Measurements from ENCODE around the gene B3GALT6. TPM values are rescaled to one million over a fixed set of nuclear protein-coding genes. Genes with fewer than 3 reads are reported as not detected.

Gene B3GALT6
- total RNA-seq, 1 donor, result 24.7 TPM

GRCh38 chr1:1218524-1219200 lies 13.4 kb upstream of the B3GALT6 start:
- H3K4me3 ChIP-seq (ENCODE audit: low read depth, low read length), result no peak overlapping the region
- DNase-seq (ENCODE audit: low read depth), result no peak
- TF ChIP-seq CTCF (IDR thresholded peaks at IDR 0.05; ENCODE audit: insufficient read depth, low read length), result no peak

- no peak for DNase-seq (ENCODE audit: low read depth)
- H3K4me3 ChIP-seq (ENCODE audit: low read depth, low read length), result no peak overlapping the region
- no peak for TF ChIP-seq CTCF (IDR thresholded peaks at IDR 0.05; ENCODE audit: insufficient read depth, low read length)
Measured at GRCh38 chr1:1219341-1219740, 12.7 kb upstream of the B3GALT6 start.

- H3K4me3 ChIP-seq (ENCODE audit: low read depth, low read length), result no peak overlapping the region
- TF ChIP-seq CTCF (IDR thresholded peaks at IDR 0.05; ENCODE audit: insufficient read depth, low read length), result no peak
- no peak for DNase-seq (ENCODE audit: low read depth)
Measured at GRCh38 chr1:1220197-1220596, 11.8 kb upstream of the B3GALT6 start.

- no peak for TF ChIP-seq CTCF (IDR thresholded peaks at IDR 0.05; ENCODE audit: insufficient read depth, low read length)
- H3K4me3 ChIP-seq (ENCODE audit: low read depth, low read length), result no peak overlapping the region
- no peak for DNase-seq (ENCODE audit: low read depth)
Measured at GRCh38 chr1:1221887-1222574, 10.0 kb upstream of the B3GALT6 start.

GRCh38 chr1:1222575-1223225 lies 9.3 kb upstream of the B3GALT6 start:
- TF ChIP-seq CTCF (IDR thresholded peaks at IDR 0.05; ENCODE audit: insufficient read depth, low read length), result no peak
- DNase-seq (ENCODE audit: low read depth), result no peak
- H3K4me3 ChIP-seq (ENCODE audit: low read depth, low read length), result no peak overlapping the region

GRCh38 chr1:1223321-1223720 lies 8.7 kb upstream of the B3GALT6 start:
- DNase-seq (ENCODE audit: low read depth), result no peak
- no peak for TF ChIP-seq CTCF (IDR thresholded peaks at IDR 0.05; ENCODE audit: insufficient read depth, low read length)
- no peak overlapping the region for H3K4me3 ChIP-seq (ENCODE audit: low read depth, low read length)

Measured in fibroblast of the aortic adventitia (primary cell).